ENCODE data around the gene SLC12A3.
"Not testable (repeated sequence)": the region's sequence is repeated elsewhere in the genome, so short reads cannot be mapped to it uniquely, and the experiment has no call there.

Gene SLC12A3

GRCh38 chr16:56869513-56870275, 4.7 kb downstream of the SLC12A3 start:
- DNase-seq = no peak

- no peak for DNase-seq
Measured at GRCh38 chr16:56870276-56870888, 5.4 kb downstream of the SLC12A3 start.

- no peak for DNase-seq
Measured at GRCh38 chr16:56871172-56871593, 6.2 kb downstream of the SLC12A3 start.

DNA sequence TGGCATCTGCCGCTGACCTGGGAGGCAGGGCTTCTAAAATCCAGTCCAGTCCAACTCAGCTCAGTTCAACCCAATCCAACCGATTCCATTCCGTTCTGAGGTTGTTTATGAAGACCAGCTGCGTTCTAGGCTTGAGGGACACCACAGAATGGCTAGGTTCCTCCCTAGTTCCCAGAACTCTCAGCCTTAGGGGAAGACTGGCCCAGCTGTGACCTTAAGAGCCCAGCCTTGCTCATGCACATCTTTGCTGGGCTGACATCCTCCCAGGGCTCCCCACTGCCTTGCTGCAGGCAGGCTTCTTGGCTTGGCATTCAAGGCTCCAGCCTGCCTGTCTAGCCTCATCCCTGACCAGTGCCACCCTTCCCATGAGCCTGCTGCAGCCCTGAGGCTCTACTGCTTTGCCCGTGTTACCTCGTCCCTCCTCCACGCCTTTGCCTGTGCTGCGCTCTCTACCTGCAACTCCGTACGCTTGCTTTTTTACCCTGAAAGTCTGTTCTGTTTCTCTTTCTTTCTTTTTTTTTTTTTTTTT, 7.9 kb downstream of the SLC12A3 start:
- no peak for DNase-seq

- DNase-seq = no peak
Measured at GRCh38 chr16:56874800-56875199, 9.8 kb downstream of the SLC12A3 start.

- no peak for DNase-seq
Measured at GRCh38 chr16:56876048-56876447, 11.0 kb downstream of the SLC12A3 start.

GRCh38 chr16:56877486-56878182, 12.6 kb downstream of the SLC12A3 start:
- DNase-seq = no peak

GRCh38 chr16:56878282-56878854, 13.4 kb downstream of the SLC12A3 start:
- no peak for DNase-seq

- DNase-seq = no peak
Measured at GRCh38 chr16:56879276-56879675, 14.3 kb downstream of the SLC12A3 start.

DNA sequence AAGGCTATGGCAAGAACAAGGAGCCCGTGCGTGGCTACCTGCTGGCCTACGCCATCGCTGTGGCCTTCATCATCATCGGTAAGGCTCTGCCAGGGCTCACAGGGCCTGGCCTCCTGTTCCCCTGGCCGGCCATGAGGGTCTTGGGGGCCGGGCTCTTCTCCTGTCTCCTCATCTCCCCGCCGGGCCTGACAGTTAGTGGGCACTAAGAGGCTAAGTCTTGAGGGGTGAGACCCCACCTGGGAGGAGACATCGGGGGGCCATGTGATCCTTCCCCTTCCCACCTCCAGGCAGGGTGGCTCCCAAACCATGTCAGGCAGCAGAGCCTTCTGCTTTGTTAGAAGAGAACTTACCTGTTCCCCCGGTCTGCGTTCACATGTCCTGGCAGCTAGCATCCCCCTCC, 15.2 kb downstream of the SLC12A3 start:
- DNase-seq = no peak

GRCh38 chr16:56880685-56881084, 15.7 kb downstream of the SLC12A3 start:
- no peak for DNase-seq

GRCh38 chr16:56882077-56882800, 17.2 kb downstream of the SLC12A3 start:
- no peak for DNase-seq

GRCh38 chr16:56883586-56883985, 18.6 kb downstream of the SLC12A3 start:
- DNase-seq = no peak

DNA sequence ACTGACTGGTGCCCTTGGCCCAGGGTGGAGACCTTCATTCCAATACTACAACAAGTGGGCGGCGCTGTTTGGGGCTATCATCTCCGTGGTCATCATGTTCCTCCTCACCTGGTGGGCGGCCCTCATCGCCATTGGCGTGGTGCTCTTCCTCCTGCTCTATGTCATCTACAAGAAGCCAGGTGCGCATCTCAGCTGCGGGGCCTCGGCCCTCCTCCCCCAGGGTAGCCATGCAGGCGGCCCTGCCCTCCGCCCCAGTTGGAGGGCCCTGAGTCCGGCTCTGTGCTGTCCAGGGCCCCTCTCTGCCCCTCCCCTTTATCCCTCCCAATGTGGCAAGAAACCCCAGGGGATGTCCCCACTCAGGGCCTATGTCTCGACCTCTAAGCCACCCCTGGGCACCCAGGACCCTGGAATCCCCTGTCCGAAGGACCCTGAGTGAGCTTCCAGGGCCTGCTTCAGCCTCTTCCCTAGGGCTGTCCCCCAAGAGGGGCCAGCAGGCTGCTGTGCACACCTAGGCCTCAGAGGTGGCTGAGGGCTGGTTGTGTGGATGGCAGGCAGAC, 19.1 kb downstream of the SLC12A3 start:
- DNase-seq = no peak

DNA sequence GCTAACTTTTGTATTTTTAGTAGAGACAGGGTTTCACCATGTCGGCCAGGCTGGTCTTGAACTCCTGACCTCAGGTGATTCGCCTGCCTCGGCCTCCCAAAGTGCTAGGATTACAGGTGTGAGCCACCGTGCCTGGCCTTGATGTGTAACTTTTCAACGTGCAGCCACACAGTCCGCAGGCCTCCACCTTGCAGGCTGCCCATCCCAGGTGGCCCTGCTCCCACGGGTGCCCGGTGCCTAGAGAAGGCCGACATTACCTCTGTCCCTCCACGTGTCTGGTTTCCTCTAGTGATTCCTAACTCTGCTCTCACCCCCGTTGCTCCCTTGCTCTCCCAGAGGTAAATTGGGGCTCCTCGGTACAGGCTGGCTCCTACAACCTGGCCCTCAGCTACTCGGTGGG, 19.9 kb downstream of the SLC12A3 start:
- DNase-seq = not testable (repeated sequence)

- DNase-seq = no peak
Measured at GRCh38 chr16:56885446-56886162, 20.6 kb downstream of the SLC12A3 start.

GRCh38 chr16:56886296-56886695, 21.3 kb downstream of the SLC12A3 start:
- DNase-seq = no peak

DNA sequence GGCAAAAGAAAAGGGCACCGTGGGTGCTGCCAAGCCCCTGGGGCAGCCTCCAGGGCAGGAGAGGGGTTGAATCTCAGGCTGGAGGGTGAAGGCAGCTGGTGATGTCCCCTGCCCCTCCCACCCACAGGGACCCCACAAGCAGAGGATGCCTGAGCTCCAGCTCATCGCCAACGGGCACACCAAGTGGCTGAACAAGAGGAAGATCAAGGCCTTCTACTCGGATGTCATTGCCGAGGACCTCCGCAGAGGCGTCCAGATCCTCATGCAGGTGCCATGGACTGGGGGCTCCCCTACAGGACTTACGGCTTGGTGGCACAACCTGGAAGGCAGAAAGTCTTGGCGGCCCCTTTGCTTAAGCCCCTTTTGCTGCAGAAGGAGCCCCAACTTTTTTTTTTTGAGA, 21.8 kb downstream of the SLC12A3 start:
- DNase-seq = no peak

DNA sequence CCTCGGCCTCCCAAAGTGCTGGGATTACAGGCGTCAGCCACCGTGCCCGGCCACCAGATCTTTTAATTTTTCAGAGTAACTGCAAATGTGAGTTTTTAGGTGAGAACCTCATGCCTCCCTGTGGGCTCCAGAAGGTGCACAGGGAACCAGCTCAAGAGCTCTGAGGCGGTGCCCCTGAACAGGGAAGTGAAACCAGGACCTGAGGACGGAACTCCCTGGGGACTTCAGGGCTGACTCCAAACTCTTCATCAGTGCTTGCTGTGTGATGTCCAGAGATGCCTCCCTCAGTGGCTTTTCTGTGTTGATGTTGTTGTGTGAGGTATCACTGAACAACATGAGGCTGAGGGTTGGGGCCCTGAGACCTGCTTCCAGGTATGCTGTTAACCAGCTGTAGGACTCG, 23.8 kb downstream of the SLC12A3 start:
- DNase-seq = no peak

DNA sequence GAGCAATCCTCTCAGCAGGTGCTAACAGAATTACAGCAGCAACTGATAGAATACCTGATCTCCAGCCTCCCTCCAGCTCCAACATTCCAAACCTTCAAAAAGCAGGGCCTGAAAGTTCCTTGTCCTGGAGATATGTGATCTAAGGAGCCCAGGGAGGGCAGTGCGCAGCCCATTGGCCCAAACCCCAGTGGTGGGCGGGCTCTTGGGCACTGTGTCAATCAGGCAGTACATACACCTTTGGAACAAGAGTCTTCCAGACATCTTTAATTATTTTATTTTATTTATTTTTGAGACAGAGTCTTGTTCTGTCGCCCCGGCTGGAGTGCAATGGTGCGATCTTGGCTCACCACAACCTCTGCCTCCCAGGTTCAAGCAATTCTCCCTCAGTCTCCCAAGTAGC, 24.2 kb downstream of the SLC12A3 start:
- DNase-seq = no peak

DNA sequence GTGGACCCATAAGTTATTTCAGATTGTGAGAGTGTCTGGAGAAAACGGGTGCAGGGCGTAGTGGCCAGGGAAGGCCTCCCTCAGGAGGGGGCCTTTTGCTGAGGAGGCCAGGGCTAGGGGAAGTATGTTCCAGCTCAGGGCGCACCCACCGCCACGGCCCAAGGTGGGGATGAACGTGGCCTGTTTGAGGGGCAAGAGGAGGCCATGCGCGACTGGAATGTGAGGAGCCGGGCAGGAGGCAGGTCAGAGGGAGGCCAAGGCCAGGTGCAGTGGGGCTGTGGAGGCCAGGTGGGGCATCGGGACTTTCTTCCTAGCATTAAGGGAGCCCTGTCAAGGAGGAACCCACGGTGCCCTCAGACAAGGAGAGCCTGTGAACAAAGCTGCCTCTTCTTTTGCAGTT, 26.7 kb downstream of the SLC12A3 start:
- DNase-seq = no peak

- DNase-seq = no peak
Measured at GRCh38 chr16:56892705-56893104, 27.7 kb downstream of the SLC12A3 start.

Measured in activated effector memory CD4-positive, alpha-beta T cell treated with anti-CD3 and anti-CD28 coated beads, Interleukin-2, amount 50 U/mL, for 16 hours (primary cell).